Fibroblast of lung (primary cell): ENCODE data around the gene LBX1. TPM values are rescaled to one million over a fixed set of nuclear protein-coding genes. Genes with fewer than 3 reads are reported as not detected.

Source experiments
- DNase-seq, 2 donors: peaks; one replicate each; pipeline versions ENCODE4 v3.0.0 to v3.0.0-alpha.2; 2010; ENCODE audit warnings: low read depth in 2 of 2
- H2AFZ ChIP-seq: 2 replicates; pipeline ENCODE4 v1.5.1; 2012; ENCODE audit warnings: low read length, control low read depth, inconsistent platforms
- H3K27ac ChIP-seq: 2 replicates; pipeline ENCODE4 v1.5.1; 2011; ENCODE audit warnings: low read length, control low read depth; ENCODE audit not compliant: insufficient read depth
- H3K27me3 ChIP-seq: 2 replicates; pipeline ENCODE4 v1.5.1; 2011; ENCODE audit warnings: mild to moderate bottlenecking, low read length; ENCODE audit not compliant: control insufficient read depth, insufficient read depth
- H3K36me3 ChIP-seq: 2 replicates; pipeline ENCODE4 v1.5.1; 2011; ENCODE audit warnings: low read length; ENCODE audit not compliant: control insufficient read depth, insufficient read depth
- H3K4me1 ChIP-seq: 2 replicates; pipeline ENCODE4 v1.5.1; 2011; ENCODE audit warnings: low read length; ENCODE audit not compliant: control insufficient read depth, insufficient read depth; ENCODE audit errors: extremely low read depth
- H3K4me2 ChIP-seq: 2 replicates; pipeline ENCODE4 v1.5.1; 2011; ENCODE audit warnings: low read length, control low read depth; ENCODE audit not compliant: insufficient read depth; ENCODE audit errors: extremely low read depth
- H3K4me3 ChIP-seq, 4 experiments: fragments of 200-600 bp in 1 of 4; sonication (generic) in 1 of 4; replicated peaks in 1 of 4; 2 replicates each; pipeline ENCODE4 v1.5.1; 2011 to 2016; ENCODE audit warnings: low read length in 4 of 4, low read depth in 3 of 4, mild to moderate bottlenecking in 3 of 4, control low read depth in 2 of 4, inconsistent platforms in 1 of 4, mixed read lengths in 1 of 4; ENCODE audit not compliant: insufficient read depth in 1 of 4; ENCODE audit errors: control extremely low read depth in 1 of 4
- H3K79me2 ChIP-seq: 2 replicates; pipeline ENCODE4 v1.5.1; 2012; ENCODE audit warnings: mild to moderate bottlenecking, low read length, inconsistent platforms; ENCODE audit not compliant: control insufficient read depth, insufficient read depth
- H3K9ac ChIP-seq: 2 replicates; pipeline ENCODE4 v1.5.1; 2011; ENCODE audit warnings: mild to moderate bottlenecking, low read length, control low read depth; ENCODE audit not compliant: insufficient read depth
- H3K9me3 ChIP-seq: 2 replicates; pipeline ENCODE4 v1.5.1; 2012; ENCODE audit warnings: low read depth, low read length; ENCODE audit not compliant: control insufficient read depth, insufficient read depth
- H4K20me1 ChIP-seq: 2 replicates; pipeline ENCODE4 v1.5.1; 2011; ENCODE audit warnings: low read length; ENCODE audit not compliant: control insufficient read depth, insufficient read depth; ENCODE audit errors: extremely low read depth
- EZH2 ChIP-seq: IDR thresholded peaks from 2 replicates; pipeline ENCODE4 v1.5.1; 2012; ENCODE audit warnings: low read length, control low read depth, mild to moderate bottlenecking; ENCODE audit errors: missing control alignments
- polyA minus RNA-seq: library from RNA; depleted of rRNA, polyadenylated mRNA; stranded (reverse); fragments of >200 nt; gene quantifications from 2 replicates; pipeline ENCODE4 v1.2.3, GENCODE V29; 2011; ENCODE audit warnings: low replicate concordance
- polyA plus RNA-seq, 2 donors: library from polyadenylated mRNA; depleted of rRNA in 1 of 2; stranded (reverse) in 1 of 2; unstranded in 1 of 2; fragments of >200 nt; gene quantifications; 2 replicates each; pipeline ENCODE4 v1.2.1, GENCODE V29; 2011 to 2012; ENCODE audit warnings: missing spikeins in 1 of 2
- total RNA-seq: library from RNA; depleted of rRNA; stranded (reverse); fragments of >200 nt; gene quantifications from 2 replicates; pipeline ENCODE4 v1.2.1, GENCODE V29; 2014
- TF ChIP-seq, protein P1 (sequence below), 2 donors: IDR thresholded peaks in 1 of 2; conservative IDR thresholded peaks in 1 of 2; 1 replicate in 1 of 2; 2 replicates in 1 of 2; pipeline ENCODE4 v1.5.1; 2011 to 2012; ENCODE audit warnings: low read length in 2 of 2, control low read depth in 1 of 2, inconsistent platforms in 1 of 2, low read depth in 1 of 2, mild to moderate bottlenecking in 1 of 2

The LBX1 gene, protein sequence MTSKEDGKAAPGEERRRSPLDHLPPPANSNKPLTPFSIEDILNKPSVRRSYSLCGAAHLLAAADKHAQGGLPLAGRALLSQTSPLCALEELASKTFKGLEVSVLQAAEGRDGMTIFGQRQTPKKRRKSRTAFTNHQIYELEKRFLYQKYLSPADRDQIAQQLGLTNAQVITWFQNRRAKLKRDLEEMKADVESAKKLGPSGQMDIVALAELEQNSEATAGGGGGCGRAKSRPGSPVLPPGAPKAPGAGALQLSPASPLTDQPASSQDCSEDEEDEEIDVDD
- total RNA-seq (under 0.01 TPM in 2 replicates), polyA plus RNA-seq (0.01 TPM in 1 of 2 replicates, not detected in the other), polyA minus RNA-seq (not detected in 2 replicates)
- polyA plus RNA-seq (2012), result 0.03 TPM in 1 of 2 replicates, not detected in the other

DNA sequence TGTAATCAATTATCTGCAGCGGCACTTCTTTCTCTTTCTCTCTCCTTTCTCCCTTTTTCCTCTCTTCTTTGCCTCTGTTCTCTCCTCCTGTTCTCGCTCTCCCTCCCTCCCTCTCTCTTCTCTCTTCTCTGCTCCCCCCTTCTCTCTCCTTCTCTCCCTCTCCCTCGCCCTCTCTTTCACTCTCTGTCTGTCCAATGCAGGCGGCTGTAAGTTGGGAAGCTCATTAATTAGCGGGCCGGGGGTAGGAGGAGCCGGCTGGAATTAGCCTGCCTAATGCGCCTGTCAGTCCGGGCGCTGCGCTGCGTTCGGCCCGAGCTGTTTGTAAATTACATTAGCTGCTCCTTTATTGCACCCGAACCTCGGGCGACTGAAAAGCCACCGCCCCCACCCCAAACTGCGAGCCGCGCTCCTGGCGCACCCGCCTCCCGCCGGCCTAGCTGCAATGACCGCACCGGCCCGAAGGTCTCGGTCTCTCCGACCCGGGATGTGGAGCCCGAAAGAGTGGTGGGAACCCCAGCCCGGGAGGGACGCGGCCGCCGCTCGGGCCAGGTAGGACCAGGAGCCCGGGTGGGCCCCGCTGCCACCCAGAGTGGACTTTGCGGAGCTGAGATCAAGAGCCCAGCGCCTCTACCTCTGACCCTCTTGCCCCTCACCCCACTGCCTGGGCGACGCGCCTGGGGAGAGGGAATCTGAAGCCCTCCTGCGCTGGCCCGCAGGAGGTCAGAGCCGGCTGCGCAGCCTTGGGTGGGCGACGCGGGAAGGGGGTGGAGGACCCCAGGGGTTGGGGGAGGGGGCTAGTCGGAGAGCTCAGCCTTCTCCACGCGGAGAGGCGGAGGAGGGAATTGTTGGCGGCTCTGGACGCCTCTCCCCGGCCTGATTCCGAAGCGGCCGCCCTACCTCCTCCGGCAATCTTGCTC, at the start of gene LBX1:
TSS of gene LBX1 (minus strand) at position 198 of the 917 bp plus-strand sequence. CDS start 648 bp downstream, outside the sequence.
- Histone ChIP-seq H3K4me3 (peak within 1 kb of the TSS in 1 of 4 experiments; percentile 35), H4K20me1 (no peaks in the 10 kb centered on the region), H3K27me3 (peaks cover 94% of the 10 kb centered on the region), H3K27ac (no peak within 1 kb of the TSS), H2AFZ (no peak within 1 kb of the TSS), H3K4me1 (no peaks in the 10 kb centered on the region), H3K9me3 (no peaks in the 10 kb centered on the region), H3K9ac (no peak within 1 kb of the TSS), H3K4me2 (peak within 1 kb of the TSS; percentile 25), H3K36me3 (no peaks in the 10 kb centered on the region), H3K79me2 (no peaks in the 10 kb centered on the region)
- DNase-seq, result no peak
- TF ChIP-seq EZH2, result peak; percentile 100
- TF ChIP-seq, protein P1, sequence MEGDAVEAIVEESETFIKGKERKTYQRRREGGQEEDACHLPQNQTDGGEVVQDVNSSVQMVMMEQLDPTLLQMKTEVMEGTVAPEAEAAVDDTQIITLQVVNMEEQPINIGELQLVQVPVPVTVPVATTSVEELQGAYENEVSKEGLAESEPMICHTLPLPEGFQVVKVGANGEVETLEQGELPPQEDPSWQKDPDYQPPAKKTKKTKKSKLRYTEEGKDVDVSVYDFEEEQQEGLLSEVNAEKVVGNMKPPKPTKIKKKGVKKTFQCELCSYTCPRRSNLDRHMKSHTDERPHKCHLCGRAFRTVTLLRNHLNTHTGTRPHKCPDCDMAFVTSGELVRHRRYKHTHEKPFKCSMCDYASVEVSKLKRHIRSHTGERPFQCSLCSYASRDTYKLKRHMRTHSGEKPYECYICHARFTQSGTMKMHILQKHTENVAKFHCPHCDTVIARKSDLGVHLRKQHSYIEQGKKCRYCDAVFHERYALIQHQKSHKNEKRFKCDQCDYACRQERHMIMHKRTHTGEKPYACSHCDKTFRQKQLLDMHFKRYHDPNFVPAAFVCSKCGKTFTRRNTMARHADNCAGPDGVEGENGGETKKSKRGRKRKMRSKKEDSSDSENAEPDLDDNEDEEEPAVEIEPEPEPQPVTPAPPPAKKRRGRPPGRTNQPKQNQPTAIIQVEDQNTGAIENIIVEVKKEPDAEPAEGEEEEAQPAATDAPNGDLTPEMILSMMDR (conservative IDR thresholded peaks at IDR 0.05 in 1 of 2, IDR thresholded peaks at IDR 0.05 in 1 of 2; ENCODE audit: low read depth in 1 of 2, low read length in 2 of 2), result no peak

DNA sequence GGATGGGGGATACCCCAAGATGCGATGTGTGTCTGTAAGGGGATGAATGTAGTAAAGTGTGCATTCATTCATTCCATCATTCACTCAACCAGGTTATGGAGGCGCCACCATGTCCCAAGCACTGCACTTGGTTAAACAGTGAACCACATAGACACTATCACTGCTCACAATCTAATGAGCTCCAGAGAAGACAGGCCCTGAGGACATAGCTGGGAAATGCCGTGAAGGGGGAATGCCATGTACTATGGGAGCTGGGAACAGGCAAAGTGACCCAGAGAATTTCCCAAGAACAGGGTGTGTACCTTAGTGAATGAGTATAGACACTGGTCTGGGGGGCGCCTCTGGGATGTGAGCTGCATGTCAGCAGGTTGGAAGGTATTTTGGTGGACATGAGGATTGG, 44.5 kb upstream of the LBX1 start:
- TF ChIP-seq, protein P1 (conservative IDR thresholded peaks at IDR 0.05 in 1 of 2, IDR thresholded peaks at IDR 0.05 in 1 of 2; ENCODE audit: low read depth in 1 of 2, low read length in 2 of 2), result no peak
- TF ChIP-seq EZH2, result no peak
- H3K36me3 ChIP-seq, result no peaks in the 10 kb centered on the region
- no peaks in the 10 kb centered on the region for H4K20me1 ChIP-seq
- no peak overlapping the region for H3K4me3 ChIP-seq
- H3K4me2 ChIP-seq, result no peak overlapping the region
- H3K4me1 ChIP-seq, result no peaks in the 10 kb centered on the region
- peaks cover 2% of the 10 kb centered on the region for H3K27me3 ChIP-seq
- no peaks in the 10 kb centered on the region for H3K79me2 ChIP-seq
- H3K9me3 ChIP-seq, result no peaks in the 10 kb centered on the region
- H2AFZ ChIP-seq, result no peak overlapping the region
- H3K9ac ChIP-seq, result no peak overlapping the region
- H3K27ac ChIP-seq, result no peak overlapping the region
- no peak for DNase-seq

DNA sequence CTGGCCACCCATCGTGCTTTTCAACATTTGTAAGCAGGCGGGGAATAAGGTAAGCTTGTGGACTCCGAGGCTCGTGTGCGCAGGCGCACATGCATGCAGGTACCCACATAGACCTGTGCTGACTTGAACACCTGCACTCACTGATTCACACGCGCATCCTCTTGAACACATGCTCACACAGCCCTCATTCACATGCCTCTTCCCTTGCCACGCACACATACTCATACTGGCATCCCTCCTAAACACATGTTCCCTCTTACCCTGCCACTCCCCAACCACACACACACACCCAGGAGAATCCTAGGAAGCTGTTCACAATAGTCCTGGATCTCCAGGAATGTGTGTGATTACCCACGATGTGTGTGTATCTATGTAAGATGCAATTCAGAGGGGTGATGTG, 44.1 kb upstream of the LBX1 start:
- DNase-seq, result peak in 1 of 2 donors; percentile 7
- Histone ChIP-seq H3K9ac (no peak overlapping the region), H3K4me3 (no peak overlapping the region), H3K9me3 (no peaks in the 10 kb centered on the region), H3K27me3 (peaks cover 2% of the 10 kb centered on the region), H3K4me1 (no peaks in the 10 kb centered on the region), H3K79me2 (no peaks in the 10 kb centered on the region), H4K20me1 (no peaks in the 10 kb centered on the region), H3K4me2 (no peak overlapping the region), H2AFZ (no peak overlapping the region), H3K27ac (no peak overlapping the region), H3K36me3 (no peaks in the 10 kb centered on the region)
- TF ChIP-seq, protein P1 (conservative IDR thresholded peaks at IDR 0.05 in 1 of 2, IDR thresholded peaks at IDR 0.05 in 1 of 2; ENCODE audit: low read depth in 1 of 2, low read length in 2 of 2), result no peak
- TF ChIP-seq EZH2, result no peak
